Measurements from ENCODE around the gene LRBA.

Gene LRBA

DNA sequence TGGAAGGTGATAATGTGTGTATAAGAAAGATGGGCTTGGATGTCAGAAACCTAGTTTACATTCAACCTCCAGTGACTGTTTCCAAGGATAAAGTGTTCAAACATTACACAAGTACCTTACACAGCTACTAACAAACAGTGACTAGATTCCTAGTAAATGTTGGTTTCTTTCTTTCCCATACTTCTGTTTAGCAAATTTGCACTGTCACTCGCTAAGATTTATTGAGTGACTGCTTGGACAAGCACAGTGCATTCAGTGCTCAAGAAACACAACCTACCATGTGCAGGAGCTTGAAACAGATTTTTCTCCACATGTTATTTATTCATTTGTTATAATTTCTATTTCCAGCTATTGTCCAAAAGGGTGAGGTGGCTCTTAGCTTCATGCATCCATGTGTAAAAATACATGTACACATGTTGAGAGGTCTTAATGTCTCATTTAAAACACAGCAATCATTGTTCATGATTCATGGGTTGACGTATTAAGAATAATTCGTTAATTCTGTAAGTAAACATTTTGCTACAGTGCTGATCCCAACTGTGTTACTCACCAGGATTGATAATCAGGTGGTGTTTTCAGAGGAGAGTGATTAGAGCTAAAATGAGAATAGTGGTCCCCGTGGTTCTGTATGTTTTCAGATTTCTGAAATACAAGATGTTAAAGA lies 783.8 kb downstream of the LRBA start:
- Histone ChIP-seq H3F3A (ENCODE audit: control insufficient read depth, insufficient read depth) (no peaks in the 10 kb centered on the region), H3K27ac (ENCODE audit: low read depth, low read length) (no peak overlapping the region), H3K4me2 (ENCODE audit: low read length) (no peak overlapping the region), H3K36me3 (ENCODE audit: control insufficient read depth, low read length) (no peaks in the 10 kb centered on the region), H4K20me1 (ENCODE audit: control insufficient read depth, insufficient read depth, low read depth, low read length) (no peaks in the 10 kb centered on the region), H3K9me3 (ENCODE audit: control insufficient read depth, insufficient read depth, low read length) (no peaks in the 10 kb centered on the region), H3K27me3 (ENCODE audit: control insufficient read depth, low read length) (peaks cover 5% of the 10 kb centered on the region; the same call in 1 of the 2 replicates), H3K4me1 (ENCODE audit: control insufficient read depth, low read length) (no peaks in the 10 kb centered on the region), H3K4me3 (ENCODE audit: low read length) (no peak overlapping the region), H3K9me2 (replicated peaks; ENCODE audit: control insufficient read depth, low read length) (no peaks in the 10 kb centered on the region), H3K79me2 (ENCODE audit: control insufficient read depth, low read length) (no peaks in the 10 kb centered on the region)
- no peak for TF ChIP-seq EZH2phosphoT487 (IDR thresholded peaks at IDR 0.05; ENCODE audit: borderline replicate concordance, low read length)
- TF ChIP-seq, protein P1, sequence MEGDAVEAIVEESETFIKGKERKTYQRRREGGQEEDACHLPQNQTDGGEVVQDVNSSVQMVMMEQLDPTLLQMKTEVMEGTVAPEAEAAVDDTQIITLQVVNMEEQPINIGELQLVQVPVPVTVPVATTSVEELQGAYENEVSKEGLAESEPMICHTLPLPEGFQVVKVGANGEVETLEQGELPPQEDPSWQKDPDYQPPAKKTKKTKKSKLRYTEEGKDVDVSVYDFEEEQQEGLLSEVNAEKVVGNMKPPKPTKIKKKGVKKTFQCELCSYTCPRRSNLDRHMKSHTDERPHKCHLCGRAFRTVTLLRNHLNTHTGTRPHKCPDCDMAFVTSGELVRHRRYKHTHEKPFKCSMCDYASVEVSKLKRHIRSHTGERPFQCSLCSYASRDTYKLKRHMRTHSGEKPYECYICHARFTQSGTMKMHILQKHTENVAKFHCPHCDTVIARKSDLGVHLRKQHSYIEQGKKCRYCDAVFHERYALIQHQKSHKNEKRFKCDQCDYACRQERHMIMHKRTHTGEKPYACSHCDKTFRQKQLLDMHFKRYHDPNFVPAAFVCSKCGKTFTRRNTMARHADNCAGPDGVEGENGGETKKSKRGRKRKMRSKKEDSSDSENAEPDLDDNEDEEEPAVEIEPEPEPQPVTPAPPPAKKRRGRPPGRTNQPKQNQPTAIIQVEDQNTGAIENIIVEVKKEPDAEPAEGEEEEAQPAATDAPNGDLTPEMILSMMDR (IDR thresholded peaks at IDR 0.05; ENCODE audit: low read depth, low read length, poor library complexity, severe bottlenecking) = no peak

DNA sequence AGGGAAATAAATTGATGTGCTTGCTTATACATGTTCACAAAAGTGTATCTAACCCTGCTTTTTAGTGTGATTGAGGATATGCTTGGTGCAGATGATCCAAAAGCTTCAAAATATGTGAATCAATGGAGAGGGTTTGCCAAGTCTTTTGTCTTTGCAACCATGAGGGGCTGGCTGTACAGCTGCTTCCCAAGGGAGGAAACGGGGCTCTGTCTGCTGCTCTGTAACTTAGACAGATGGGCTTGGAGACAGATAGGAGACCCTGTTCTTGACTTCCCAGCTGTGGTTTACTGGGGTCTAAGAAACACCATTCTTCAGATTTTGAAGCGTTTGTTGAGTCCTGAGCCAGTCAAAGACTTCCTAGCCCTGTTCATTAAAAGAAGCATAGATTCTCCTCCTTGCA lies 784.5 kb downstream of the LRBA start:
- Histone ChIP-seq H4K20me1 (ENCODE audit: control insufficient read depth, insufficient read depth, low read depth, low read length) (no peaks in the 10 kb centered on the region), H3K27ac (ENCODE audit: low read depth, low read length) (no peak overlapping the region), H3K4me2 (ENCODE audit: low read length) (no peak overlapping the region), H3K9me3 (ENCODE audit: control insufficient read depth, insufficient read depth, low read length) (no peaks in the 10 kb centered on the region), H3K9me2 (replicated peaks; ENCODE audit: control insufficient read depth, low read length) (no peaks in the 10 kb centered on the region), H3K79me2 (ENCODE audit: control insufficient read depth, low read length) (no peaks in the 10 kb centered on the region), H3K4me3 (ENCODE audit: low read length) (no peak overlapping the region), H3K4me1 (ENCODE audit: control insufficient read depth, low read length) (no peaks in the 10 kb centered on the region), H3F3A (ENCODE audit: control insufficient read depth, insufficient read depth) (no peaks in the 10 kb centered on the region), H3K36me3 (ENCODE audit: control insufficient read depth, low read length) (no peaks in the 10 kb centered on the region), H3K27me3 (ENCODE audit: control insufficient read depth, low read length) (peaks cover 5% of the 10 kb centered on the region; the same call in 1 of the 2 replicates)
- TF ChIP-seq EZH2phosphoT487 (IDR thresholded peaks at IDR 0.05; ENCODE audit: borderline replicate concordance, low read length) = no peak

- Histone ChIP-seq H3K79me2 (ENCODE audit: control insufficient read depth, low read length) (no peaks in the 10 kb centered on the region), H3K27ac (ENCODE audit: low read depth, low read length) (no peak overlapping the region), H3K36me3 (ENCODE audit: control insufficient read depth, low read length) (no peaks in the 10 kb centered on the region), H3K27me3 (ENCODE audit: control insufficient read depth, low read length) (peaks cover 5% of the 10 kb centered on the region; the same call in 1 of the 2 replicates), H3K4me1 (ENCODE audit: control insufficient read depth, low read length) (no peaks in the 10 kb centered on the region), H3K9me2 (replicated peaks; ENCODE audit: control insufficient read depth, low read length) (no peaks in the 10 kb centered on the region), H3K4me2 (ENCODE audit: low read length) (no peak overlapping the region), H3K9me3 (ENCODE audit: control insufficient read depth, insufficient read depth, low read length) (no peaks in the 10 kb centered on the region), H3K4me3 (ENCODE audit: low read length) (no peak overlapping the region), H3F3A (ENCODE audit: control insufficient read depth, insufficient read depth) (no peaks in the 10 kb centered on the region), H4K20me1 (ENCODE audit: control insufficient read depth, insufficient read depth, low read depth, low read length) (no peaks in the 10 kb centered on the region)
- TF ChIP-seq EZH2phosphoT487 (IDR thresholded peaks at IDR 0.05; ENCODE audit: borderline replicate concordance, low read length) = no peak
- TF ChIP-seq, protein P1 (IDR thresholded peaks at IDR 0.05; ENCODE audit: low read depth, low read length, poor library complexity, severe bottlenecking) = no peak
These were observed 785.6 kb downstream of the LRBA start for GRCh38 chr4:150229520-150229919.

DNA sequence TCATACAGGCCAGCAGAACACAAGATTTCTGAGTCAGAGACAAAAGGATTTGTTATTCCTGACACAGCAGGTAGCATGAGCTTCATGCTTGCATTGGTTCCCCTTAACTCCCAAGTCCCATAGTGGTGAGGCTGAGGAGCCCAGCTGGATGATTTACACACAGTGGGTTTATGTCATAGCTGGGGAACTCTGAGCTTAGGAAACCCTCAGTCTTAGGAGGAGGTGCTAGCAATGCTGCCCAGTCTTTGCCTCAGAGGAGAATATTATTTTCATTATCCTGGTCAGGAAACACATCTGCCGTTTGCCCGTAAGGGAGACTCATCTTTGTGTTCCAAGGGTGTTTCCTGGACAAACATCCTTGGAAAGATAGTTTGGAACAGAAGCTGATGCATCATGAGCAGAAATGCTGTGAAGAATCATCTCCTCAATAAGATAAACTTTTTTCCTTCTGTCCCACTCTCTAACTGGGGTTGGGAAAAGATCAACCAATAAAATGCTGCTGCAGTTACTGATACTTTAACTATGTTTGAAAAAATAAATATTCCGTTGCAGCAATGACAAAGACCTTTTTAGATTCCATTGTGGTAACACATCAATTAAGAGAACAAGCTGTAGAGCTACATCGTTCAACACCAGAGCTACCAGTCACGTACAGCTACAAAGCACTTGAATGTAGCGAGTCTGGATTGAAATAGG lies 790.0 kb downstream of the LRBA start:
- H3K27me3 ChIP-seq (ENCODE audit: control insufficient read depth, low read length) = no peaks in the 10 kb centered on the region
- H3K9me2 ChIP-seq (replicated peaks; ENCODE audit: control insufficient read depth, low read length) = no peaks in the 10 kb centered on the region
- no peak overlapping the region for H3K4me3 ChIP-seq (ENCODE audit: low read length)
- H4K20me1 ChIP-seq (ENCODE audit: control insufficient read depth, insufficient read depth, low read depth, low read length) = no peaks in the 10 kb centered on the region
- H3K27ac ChIP-seq (ENCODE audit: low read depth, low read length) = no peak overlapping the region
- no peak for TF ChIP-seq EZH2phosphoT487 (IDR thresholded peaks at IDR 0.05; ENCODE audit: borderline replicate concordance, low read length)
- TF ChIP-seq, protein P1 (IDR thresholded peaks at IDR 0.05; ENCODE audit: low read depth, low read length, poor library complexity, severe bottlenecking) = no peak
- H3K79me2 ChIP-seq (ENCODE audit: control insufficient read depth, low read length) = no peaks in the 10 kb centered on the region
- H3K9me3 ChIP-seq (ENCODE audit: control insufficient read depth, insufficient read depth, low read length) = no peaks in the 10 kb centered on the region
- no peak overlapping the region for H3K4me2 ChIP-seq (ENCODE audit: low read length)
- no peaks in the 10 kb centered on the region for H3F3A ChIP-seq (ENCODE audit: control insufficient read depth, insufficient read depth)
- no peaks in the 10 kb centered on the region for H3K4me1 ChIP-seq (ENCODE audit: control insufficient read depth, low read length)
- no peaks in the 10 kb centered on the region for H3K36me3 ChIP-seq (ENCODE audit: control insufficient read depth, low read length)
